Fibroblast of villous mesenchyme (primary cell): ENCODE results near the gene GBA3. TPM values are rescaled to one million over a fixed set of nuclear protein-coding genes. Genes with fewer than 3 reads are reported as not detected.

Experiments used
- DNase-seq: peaks from one replicate; pipeline ENCODE4 v3.0.0-alpha.2; 2010; ENCODE audit warnings: low read depth
- H3K4me3 ChIP-seq: 2 replicates; pipeline ENCODE4 v1.5.1; 2011; ENCODE audit warnings: low read depth, mild to moderate bottlenecking, low read length
- total RNA-seq: library from RNA; depleted of rRNA; stranded (reverse); fragments of >200 nt; gene quantifications from 2 replicates; pipeline ENCODE4 v1.2.3, GENCODE V29; 2012
- TF ChIP-seq, protein P1 (sequence below): IDR thresholded peaks from 2 replicates; pipeline ENCODE4 v1.5.1; 2012; ENCODE audit warnings: low read depth, mild to moderate bottlenecking, low read length; ENCODE audit not compliant: insufficient read depth

GBA3 gene
- total RNA-seq, 1 donor, result not detected

- TF ChIP-seq, protein P1, sequence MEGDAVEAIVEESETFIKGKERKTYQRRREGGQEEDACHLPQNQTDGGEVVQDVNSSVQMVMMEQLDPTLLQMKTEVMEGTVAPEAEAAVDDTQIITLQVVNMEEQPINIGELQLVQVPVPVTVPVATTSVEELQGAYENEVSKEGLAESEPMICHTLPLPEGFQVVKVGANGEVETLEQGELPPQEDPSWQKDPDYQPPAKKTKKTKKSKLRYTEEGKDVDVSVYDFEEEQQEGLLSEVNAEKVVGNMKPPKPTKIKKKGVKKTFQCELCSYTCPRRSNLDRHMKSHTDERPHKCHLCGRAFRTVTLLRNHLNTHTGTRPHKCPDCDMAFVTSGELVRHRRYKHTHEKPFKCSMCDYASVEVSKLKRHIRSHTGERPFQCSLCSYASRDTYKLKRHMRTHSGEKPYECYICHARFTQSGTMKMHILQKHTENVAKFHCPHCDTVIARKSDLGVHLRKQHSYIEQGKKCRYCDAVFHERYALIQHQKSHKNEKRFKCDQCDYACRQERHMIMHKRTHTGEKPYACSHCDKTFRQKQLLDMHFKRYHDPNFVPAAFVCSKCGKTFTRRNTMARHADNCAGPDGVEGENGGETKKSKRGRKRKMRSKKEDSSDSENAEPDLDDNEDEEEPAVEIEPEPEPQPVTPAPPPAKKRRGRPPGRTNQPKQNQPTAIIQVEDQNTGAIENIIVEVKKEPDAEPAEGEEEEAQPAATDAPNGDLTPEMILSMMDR, result no peak
- DNase-seq, result no peak
- no peak overlapping the region for H3K4me3 ChIP-seq
Measured at GRCh38 chr4:22787753-22788375, 95.1 kb downstream of the GBA3 start.

DNA sequence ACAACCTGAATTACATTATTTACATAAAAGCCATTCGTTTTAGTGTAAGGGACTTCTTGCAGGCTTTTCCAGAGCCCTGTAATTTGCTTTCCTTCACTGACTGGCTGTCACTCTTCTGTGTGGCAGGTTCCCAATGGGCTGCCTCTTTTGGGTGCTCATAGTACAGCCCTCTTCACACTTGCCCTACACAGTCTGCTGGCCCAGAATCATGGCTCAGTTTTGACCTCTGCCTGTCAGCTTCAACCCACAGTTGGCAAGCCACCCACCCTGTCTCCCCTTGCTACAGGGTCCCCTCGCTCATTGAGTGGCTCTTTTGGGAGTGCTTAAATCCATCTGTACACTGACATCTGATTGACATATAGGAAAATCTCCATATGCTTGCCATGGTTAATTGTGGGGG is 97.9 kb downstream of the GBA3 start:
- DNase-seq, result no peak
- TF ChIP-seq, protein P1, result no peak
- H3K4me3 ChIP-seq, result no peak overlapping the region

- DNase-seq, result no peak
- TF ChIP-seq, protein P1, result no peak
- H3K4me3 ChIP-seq, result no peak overlapping the region
Measured at GRCh38 chr4:22794732-22795131, 102.0 kb downstream of the GBA3 start.

GRCh38 chr4:22801391-22801790 is 108.7 kb downstream of the GBA3 start:
- H3K4me3 ChIP-seq, result no peak overlapping the region
- TF ChIP-seq, protein P1, result no peak
- no peak for DNase-seq

- TF ChIP-seq, protein P1, result no peak
- H3K4me3 ChIP-seq, result no peak overlapping the region
- no peak for DNase-seq
Measured at GRCh38 chr4:22802876-22803275, 110.1 kb downstream of the GBA3 start.

DNA sequence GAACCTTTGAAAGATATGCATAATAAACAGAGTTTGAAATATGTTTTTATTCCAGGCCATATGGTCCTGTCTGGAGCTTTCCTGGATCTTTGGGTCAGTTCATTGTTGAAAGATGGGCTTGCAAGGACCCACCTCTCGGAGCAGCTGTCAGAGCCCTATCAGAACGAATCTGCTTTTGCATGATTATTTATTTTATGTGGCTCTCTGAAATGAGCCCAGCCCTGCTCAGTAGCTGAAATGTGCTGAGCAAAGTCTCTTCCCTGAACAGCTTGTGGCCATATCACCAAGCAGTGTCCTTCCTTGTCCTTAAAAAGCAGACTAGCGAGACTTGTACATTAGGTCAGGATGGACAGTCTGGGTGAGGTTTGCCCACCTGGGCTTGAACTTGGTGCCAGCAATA is 110.8 kb downstream of the GBA3 start:
- no peak overlapping the region for H3K4me3 ChIP-seq
- no peak for DNase-seq
- TF ChIP-seq, protein P1, result no peak

DNA sequence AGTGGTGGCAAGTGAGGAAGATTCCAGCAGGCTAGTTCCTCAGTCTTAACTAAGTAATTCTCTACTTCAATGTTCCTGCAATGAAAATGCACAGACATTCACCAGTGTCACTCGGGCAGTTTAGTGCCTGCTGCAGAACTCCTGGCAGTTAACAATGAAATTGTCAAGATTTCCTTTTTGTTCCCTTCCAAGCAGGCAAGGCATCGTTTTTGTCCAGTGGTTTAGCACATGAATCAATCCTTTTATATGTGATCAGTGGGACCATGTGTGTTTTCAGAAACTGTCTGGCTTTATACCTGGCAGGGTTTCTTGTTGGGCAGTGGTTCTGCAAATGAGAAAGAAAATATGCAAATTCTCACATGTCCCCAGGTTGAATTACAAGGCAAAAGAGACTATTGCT is 122.2 kb downstream of the GBA3 start:
- TF ChIP-seq, protein P1, result no peak
- no peak overlapping the region for H3K4me3 ChIP-seq
- no peak for DNase-seq
